Endodermal cell (in vitro differentiated cells): ENCODE measurements around the gene DNAJB9. TPM values are rescaled to one million over a fixed set of nuclear protein-coding genes. Genes with fewer than 3 reads are reported as not detected.

Experiments used
- DNase-seq: peaks from one replicate; pipeline ENCODE4 v3.0.0-alpha.2; 2017
- H3K27ac ChIP-seq: 2 replicates; pipeline ENCODE4 v1.5.1; 2013; ENCODE audit warnings: mild to moderate bottlenecking, low read depth, low read length, moderate library complexity
- H3K27me3 ChIP-seq: 2 replicates; pipeline ENCODE4 v1.6.1; 2013; ENCODE audit warnings: mild to moderate bottlenecking, low read length, moderate library complexity; ENCODE audit not compliant: insufficient read depth, control insufficient read depth, poor library complexity, severe bottlenecking
- H3K36me3 ChIP-seq: 2 replicates; pipeline ENCODE4 v1.7.0; 2013; ENCODE audit warnings: mild to moderate bottlenecking, low read length, moderate library complexity; ENCODE audit not compliant: control insufficient read depth, insufficient read depth
- H3K4me1 ChIP-seq: one replicate; pipeline ENCODE4 v1.7.0; 2013; ENCODE audit warnings: low read length; ENCODE audit not compliant: control insufficient read depth, insufficient read depth
- H3K4me3 ChIP-seq: 2 replicates; pipeline ENCODE4 v1.5.1; 2013; ENCODE audit warnings: mild to moderate bottlenecking, low read length, moderate library complexity
- H3K9ac ChIP-seq: 2 replicates; pipeline ENCODE4 v1.6.1; 2013; ENCODE audit warnings: mild to moderate bottlenecking, low read length, moderate library complexity; ENCODE audit not compliant: poor library complexity, severe bottlenecking; ENCODE audit errors: extremely low read depth
- H3K9me3 ChIP-seq: 2 replicates; pipeline ENCODE4 v1.6.1; 2013; ENCODE audit warnings: mild to moderate bottlenecking, low read length, moderate library complexity; ENCODE audit not compliant: control insufficient read depth
- H3K27ac Mint-ChIP-seq: 2 replicates; pipeline ENCODE4 v1.8.0; 2020; ENCODE audit warnings: mixed read lengths
- H3K27me3 Mint-ChIP-seq: 2 replicates; pipeline ENCODE4 v1.8.0; 2021; ENCODE audit warnings: mild to moderate bottlenecking, mixed read lengths; ENCODE audit not compliant: insufficient read depth
- H3K36me3 Mint-ChIP-seq: 2 replicates; pipeline ENCODE4 v1.8.0; 2020; ENCODE audit warnings: low read depth, mixed read lengths
- H3K4me1 Mint-ChIP-seq: 2 replicates; pipeline ENCODE4 v1.8.0; 2020; ENCODE audit warnings: mixed read lengths
- H3K4me3 Mint-ChIP-seq: 2 replicates; pipeline ENCODE4 v1.8.0; 2020; ENCODE audit warnings: mild to moderate bottlenecking, moderate library complexity, mixed read lengths
- H3K9me3 Mint-ChIP-seq: 2 replicates; pipeline ENCODE4 v1.8.0; 2020; ENCODE audit warnings: mild to moderate bottlenecking, mixed read lengths
- CTCF ChIP-seq: fragments of 200-600 bp; sonication (generic); conservative IDR thresholded peaks from 2 replicates; pipeline ENCODE4 v1.5.0; 2021; ENCODE audit warnings: antibody characterized with exemption, mild to moderate bottlenecking
- WGBS, 2 experiments: methylation state at CpG; one replicate each; pipeline versions ENCODE4 v1.1.5 to v1.1.7; 2013; ENCODE audit warnings: missing lambda C conversion rate in 2 of 2, mixed read lengths in 1 of 2; ENCODE audit not compliant: insufficient coverage in 1 of 2, insufficient read length in 1 of 2; 5-methylcytosine and 5-hydroxymethylcytosine counted together
- total RNA-seq, 2 donors: library from RNA; stranded (reverse); fragmentation: NEBNext Ultra II Directional in 1 of 2; extraction: Animal tissue kit (Norgen Biotek cat#: 25700) in 1 of 2; gene quantifications; 2 replicates in 1 of 2; 3 replicates in 1 of 2; pipeline ENCODE4 v1.2.1, GENCODE V29; 2021

The DNAJB9 gene
- total RNA-seq, 2 donors from 2014 or later: 14.4 to 16.6 TPM

GRCh38 chr7:108557617-108558016 is 12.1 kb upstream of the DNAJB9 start:
- DNase-seq: no peak
- H3K9me3 ChIP-seq: peaks cover 28% of the 10 kb centered on the region
- no peaks in the 10 kb centered on the region for H3K4me1 Mint-ChIP-seq
- no peak overlapping the region for H3K27ac ChIP-seq
- H3K4me3 Mint-ChIP-seq: no peak overlapping the region
- H3K27me3 ChIP-seq: no peaks in the 10 kb centered on the region
- H3K27ac Mint-ChIP-seq: no peak overlapping the region
- WGBS, 2 experiments: 87 to 100% methylated on average over 1 of the region's 1 CpG
- H3K9me3 Mint-ChIP-seq: peaks cover 31% of the 10 kb centered on the region
- no peaks in the 10 kb centered on the region for H3K27me3 Mint-ChIP-seq
- H3K36me3 ChIP-seq: peaks cover 5% of the 10 kb centered on the region
- H3K4me1 ChIP-seq: no peaks in the 10 kb centered on the region
- H3K36me3 Mint-ChIP-seq: peaks cover 19% of the 10 kb centered on the region
- no peak for TF ChIP-seq CTCF
- no peak overlapping the region for H3K4me3 ChIP-seq
- no peak overlapping the region for H3K9ac ChIP-seq

- 93 to 97% methylated on average over 4 of the region's 4 CpGs for WGBS, 2 experiments
- H3K4me1 Mint-ChIP-seq: no peaks in the 10 kb centered on the region
- no peak overlapping the region for H3K27ac ChIP-seq
- H3K4me3 ChIP-seq: no peak overlapping the region
- H3K9me3 Mint-ChIP-seq: peaks cover 31% of the 10 kb centered on the region
- TF ChIP-seq CTCF: no peak
- H3K27me3 Mint-ChIP-seq: no peaks in the 10 kb centered on the region
- DNase-seq: no peak
- no peaks in the 10 kb centered on the region for H3K27me3 ChIP-seq
- no peak overlapping the region for H3K27ac Mint-ChIP-seq
- H3K9me3 ChIP-seq: peaks cover 28% of the 10 kb centered on the region
- H3K36me3 Mint-ChIP-seq: peaks cover 25% of the 10 kb centered on the region
- no peak overlapping the region for H3K4me3 Mint-ChIP-seq
- H3K9ac ChIP-seq: no peak overlapping the region
- peaks cover 16% of the 10 kb centered on the region for H3K36me3 ChIP-seq
- H3K4me1 ChIP-seq: no peaks in the 10 kb centered on the region
Observed at GRCh38 chr7:108559253-108559652, 10.4 kb upstream of the DNAJB9 start.

GRCh38 chr7:108561047-108561619 is 8.5 kb upstream of the DNAJB9 start:
- Histone ChIP-seq H3K4me3 (no peak overlapping the region), H3K9ac (no peak overlapping the region), H3K9me3 (peaks cover 24% of the 10 kb centered on the region), H3K27me3 (no peaks in the 10 kb centered on the region), H3K27ac (no peak overlapping the region), H3K4me1 (no peaks in the 10 kb centered on the region), H3K36me3 (peaks cover 34% of the 10 kb centered on the region)
- no peaks in the 10 kb centered on the region for H3K4me1 Mint-ChIP-seq
- H3K27ac Mint-ChIP-seq: no peak overlapping the region
- no peaks in the 10 kb centered on the region for H3K27me3 Mint-ChIP-seq
- 92 to 93% methylated on average over 3 to 4 of the region's 4 CpGs for WGBS, 2 experiments
- DNase-seq: no peak
- no peak overlapping the region for H3K4me3 Mint-ChIP-seq
- peaks cover 19% of the 10 kb centered on the region for H3K9me3 Mint-ChIP-seq
- H3K36me3 Mint-ChIP-seq: peaks cover 36% of the 10 kb centered on the region
- TF ChIP-seq CTCF: no peak
